ENCODE data around the gene IFT122. TPM values are rescaled to one million over a fixed set of nuclear protein-coding genes. Genes with fewer than 3 reads are reported as not detected.

Gene IFT122
- total RNA-seq, 1 donor from 2014 or later: 32.8 TPM

- no peak for DNase-seq (ENCODE audit: low read depth)
These were observed 118.2 kb downstream of the IFT122 start for GRCh38 chr3:129558081-129558771.

- peak; percentile 74 for DNase-seq (ENCODE audit: low read depth)
These were observed 118.9 kb downstream of the IFT122 start for GRCh38 chr3:129558772-129559564.

- no peak for DNase-seq (ENCODE audit: low read depth)
These were observed 119.6 kb downstream of the IFT122 start for GRCh38 chr3:129559565-129560079.

GRCh38 chr3:129560269-129560787, 120.3 kb downstream of the IFT122 start:
- peak; percentile 10 for DNase-seq (ENCODE audit: low read depth)

GRCh38 chr3:129560911-129561594, 121.0 kb downstream of the IFT122 start:
- DNase-seq (ENCODE audit: low read depth): peak; percentile 4

- DNase-seq (ENCODE audit: low read depth): no peak
These were observed 121.7 kb downstream of the IFT122 start for GRCh38 chr3:129561619-129562248.

- DNase-seq (ENCODE audit: low read depth): no peak
These were observed 122.8 kb downstream of the IFT122 start for GRCh38 chr3:129562803-129563202.

GRCh38 chr3:129563332-129563731, 123.3 kb downstream of the IFT122 start:
- no peak for DNase-seq (ENCODE audit: low read depth)

GRCh38 chr3:129563850-129564535, 124.0 kb downstream of the IFT122 start:
- no peak for DNase-seq (ENCODE audit: low read depth)

- DNase-seq (ENCODE audit: low read depth): no peak
These were observed 125.1 kb downstream of the IFT122 start for GRCh38 chr3:129564981-129565644.

- DNase-seq (ENCODE audit: low read depth): no peak
These were observed 125.9 kb downstream of the IFT122 start for GRCh38 chr3:129565902-129566301.

- no peak for DNase-seq (ENCODE audit: low read depth)
These were observed 127.2 kb downstream of the IFT122 start for GRCh38 chr3:129567176-129567705.

GRCh38 chr3:129567939-129568338, 127.9 kb downstream of the IFT122 start:
- no peak for DNase-seq (ENCODE audit: low read depth)

- no peak for DNase-seq (ENCODE audit: low read depth)
These were observed 129.8 kb downstream of the IFT122 start for GRCh38 chr3:129569856-129570255.

Other genes with a start within 250 kb of the IFT122 start
- 240 and 286 TPM in 2 replicates for gene COPG1, start 190.6 kb upstream of the IFT122 start, total RNA-seq
- gene HMCES, start 161.4 kb upstream of the IFT122 start, total RNA-seq: 29.5 and 32.9 TPM in 2 replicates
- 0.50 TPM in 1 of 2 replicates, not detected in the other for gene EFCAB12, start 11.6 kb upstream of the IFT122 start, total RNA-seq
- 20.8 and 34.7 TPM in 2 replicates for gene MBD4, start 276 bp upstream of the IFT122 start, total RNA-seq
- gene RHO, start 88.4 kb downstream of the IFT122 start, total RNA-seq: not detected in 2 replicates
- gene H1-8, start 103.0 kb downstream of the IFT122 start, total RNA-seq: not detected in 2 replicates
- 3.1 and 29.6 TPM in 2 replicates for gene PLXND1, start 166.5 kb downstream of the IFT122 start, total RNA-seq